HEK293T (cell line): Measurements from ENCODE around the gene UGT1A7.

ENCODE experiments used
- CTCF ChIA-PET: fragments of 350-600 bp; formaldehyde crosslinking; extraction: SDS; loops from one replicate; lab custom pipeline; 2021; ENCODE audit warnings: antibody characterized with exemption, inconsistent platforms; lab: Yijun Ruan, JAX
- POLR2A ChIA-PET: fragments of 350-600 bp; formaldehyde crosslinking; extraction: SDS; loops from one replicate; lab custom pipeline; 2020; ENCODE audit warnings: antibody characterized with exemption, inconsistent platforms; lab: Yijun Ruan, JAX
- DNase-seq: peaks from one replicate; pipeline ENCODE4 v3.0.0; 2012; ENCODE audit warnings: mixed read lengths; ENCODE audit errors: extremely low spot score
- ARNT ChIP-seq: fragments of 450-650 bp; IDR thresholded peaks from 2 replicates; pipeline ENCODE4 v1.6.1; 2017; ENCODE audit warnings: mild to moderate bottlenecking
- BHLHE40 ChIP-seq: fragments of 450-650 bp; IDR thresholded peaks from 2 replicates; pipeline ENCODE4 v1.6.1; 2016; ENCODE audit warnings: mild to moderate bottlenecking, moderate library complexity, borderline replicate concordance
- CTBP1 ChIP-seq: fragments of 450-650 bp; IDR thresholded peaks from 2 replicates; pipeline ENCODE4 v1.6.1; 2016; ENCODE audit warnings: borderline replicate concordance
- ELF4 ChIP-seq: fragments of 450-650 bp; IDR thresholded peaks from 2 replicates; pipeline ENCODE4 v1.6.1; 2017; ENCODE audit warnings: antibody characterized with exemption
- FOXA1 ChIP-seq: fragments of 450-650 bp; IDR thresholded peaks from 2 replicates; pipeline ENCODE4 v1.6.1; 2016; ENCODE audit warnings: mild to moderate bottlenecking
- FOXK2 ChIP-seq: fragments of 450-650 bp; IDR thresholded peaks from 2 replicates; pipeline ENCODE4 v1.6.1; 2016; ENCODE audit warnings: mild to moderate bottlenecking
- FOXM1 ChIP-seq: fragments of 450-650 bp; IDR thresholded peaks from 2 replicates; pipeline ENCODE4 v1.6.1; 2017; ENCODE audit warnings: mild to moderate bottlenecking, borderline replicate concordance
- HDGF ChIP-seq: fragments of 450-650 bp; IDR thresholded peaks from 2 replicates; pipeline ENCODE4 v1.6.1; 2017; ENCODE audit warnings: antibody characterized with exemption, borderline replicate concordance
- L3MBTL2 ChIP-seq: fragments of 450-650 bp; conservative IDR thresholded peaks from 2 replicates; pipeline ENCODE4 v1.6.1; 2016; ENCODE audit warnings: mild to moderate bottlenecking
- LEF1 ChIP-seq: fragments of 450-650 bp; IDR thresholded peaks from 2 replicates; pipeline ENCODE4 v1.6.1; 2017; ENCODE audit warnings: mild to moderate bottlenecking, borderline replicate concordance
- NFRKB ChIP-seq: fragments of 450-650 bp; IDR thresholded peaks from 2 replicates; pipeline ENCODE4 v1.6.1; 2016; ENCODE audit warnings: mild to moderate bottlenecking, moderate library complexity
- SP1 ChIP-seq: fragments of 450-650 bp; IDR thresholded peaks from 2 replicates; pipeline ENCODE4 v1.6.1; 2017
- SUZ12 ChIP-seq: fragments of 450-650 bp; IDR thresholded peaks from 2 replicates; pipeline ENCODE4 v1.6.1; 2016; ENCODE audit warnings: mild to moderate bottlenecking
- TARDBP ChIP-seq: fragments of 450-650 bp; IDR thresholded peaks from 2 replicates; pipeline ENCODE4 v1.6.1; 2016
- ZNF384 ChIP-seq: fragments of 450-650 bp; IDR thresholded peaks from 2 replicates; pipeline ENCODE4 v1.6.1; 2016
- TF ChIP-seq, protein P1 (sequence below): fragments of 450-650 bp; IDR thresholded peaks from 2 replicates; pipeline ENCODE4 v1.6.1; 2016

UGT1A7 gene

DNA sequence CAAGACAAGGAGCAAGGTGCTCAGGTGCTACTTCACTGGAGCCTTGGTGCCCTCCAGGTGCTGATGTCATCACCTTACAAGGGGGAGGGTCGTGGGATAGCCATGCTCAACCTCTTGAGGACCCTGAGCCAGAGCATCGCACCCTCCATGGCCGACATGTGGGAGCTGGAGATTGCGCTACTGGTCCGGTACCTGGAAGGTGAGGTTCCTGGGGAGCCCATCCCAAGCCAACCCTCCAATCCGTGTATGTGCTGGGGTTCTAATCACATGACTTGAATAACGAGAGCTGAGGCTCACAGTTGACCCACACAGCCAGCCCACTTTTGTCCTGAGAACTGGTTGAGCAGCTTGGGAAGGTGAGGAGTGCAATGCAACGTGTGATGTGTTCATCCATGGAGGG lies 122.3 kb downstream of the UGT1A7 start:
- POLR2A ChIA-PET, result no interaction called here
- DNase-seq, result no peak
- CTCF ChIA-PET, result no interaction called here
- TF ChIP-seq SUZ12, result no peak
- no peak for TF ChIP-seq SP1
- no peak for TF ChIP-seq FOXA1
- TF ChIP-seq ARNT, result no peak
- TF ChIP-seq ZNF384, result no peak
- no peak for TF ChIP-seq CTBP1
- no peak for TF ChIP-seq LEF1
- TF ChIP-seq TARDBP, result no peak
- TF ChIP-seq, protein P1, sequence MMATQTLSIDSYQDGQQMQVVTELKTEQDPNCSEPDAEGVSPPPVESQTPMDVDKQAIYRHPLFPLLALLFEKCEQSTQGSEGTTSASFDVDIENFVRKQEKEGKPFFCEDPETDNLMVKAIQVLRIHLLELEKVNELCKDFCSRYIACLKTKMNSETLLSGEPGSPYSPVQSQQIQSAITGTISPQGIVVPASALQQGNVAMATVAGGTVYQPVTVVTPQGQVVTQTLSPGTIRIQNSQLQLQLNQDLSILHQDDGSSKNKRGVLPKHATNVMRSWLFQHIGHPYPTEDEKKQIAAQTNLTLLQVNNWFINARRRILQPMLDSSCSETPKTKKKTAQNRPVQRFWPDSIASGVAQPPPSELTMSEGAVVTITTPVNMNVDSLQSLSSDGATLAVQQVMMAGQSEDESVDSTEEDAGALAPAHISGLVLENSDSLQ, result no peak
- TF ChIP-seq ELF4, result no peak
- no peak for TF ChIP-seq HDGF

DNA sequence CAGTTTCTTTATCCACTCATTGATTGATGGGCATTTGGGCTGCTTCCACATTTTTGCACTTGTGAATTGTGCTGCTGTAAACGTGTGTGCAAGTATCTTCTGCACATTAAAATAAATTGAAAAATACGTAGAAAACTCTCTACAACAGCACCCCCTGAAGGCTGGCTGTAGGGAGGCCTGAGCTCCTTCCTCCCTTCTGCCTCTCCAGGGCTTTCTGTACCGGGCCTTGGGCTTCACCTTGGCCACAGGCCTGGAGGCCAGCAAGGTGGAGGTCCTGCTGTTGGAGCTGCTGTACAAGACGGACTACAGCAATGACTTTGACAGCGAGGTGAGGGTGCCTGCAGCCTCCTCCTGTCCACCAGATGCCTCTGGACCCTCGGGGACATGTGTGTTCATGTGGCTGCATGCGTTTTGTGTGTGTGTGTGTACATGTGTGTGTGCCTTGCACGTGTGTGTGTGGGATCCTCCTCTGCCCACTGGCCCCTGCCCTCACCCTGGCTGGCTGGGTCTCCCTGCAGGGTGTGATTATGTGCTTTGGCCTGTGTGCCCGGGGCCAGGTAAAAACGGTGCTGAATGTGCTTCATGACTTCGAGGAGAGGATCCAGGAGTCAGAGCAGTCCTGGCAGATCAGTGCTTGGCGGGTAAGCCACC lies 125.6 kb downstream of the UGT1A7 start:
- ChIA-PET POLR2A (interaction anchor here (1.1 kb wide), 1 partner anchor 25 kb away, joined by 3 read pairs; no protein-coding TSS in a partner anchor), CTCF (no interaction called here)
- no peak for DNase-seq
- TF ChIP-seq CTBP1 (no peak), SP1 (no peak), FOXA1 (no peak), TARDBP (no peak), BHLHE40 (no peak), FOXM1 (no peak), ARNT (no peak), NFRKB (no peak), LEF1 (no peak)
- TF ChIP-seq, protein P1, result no peak

DNA sequence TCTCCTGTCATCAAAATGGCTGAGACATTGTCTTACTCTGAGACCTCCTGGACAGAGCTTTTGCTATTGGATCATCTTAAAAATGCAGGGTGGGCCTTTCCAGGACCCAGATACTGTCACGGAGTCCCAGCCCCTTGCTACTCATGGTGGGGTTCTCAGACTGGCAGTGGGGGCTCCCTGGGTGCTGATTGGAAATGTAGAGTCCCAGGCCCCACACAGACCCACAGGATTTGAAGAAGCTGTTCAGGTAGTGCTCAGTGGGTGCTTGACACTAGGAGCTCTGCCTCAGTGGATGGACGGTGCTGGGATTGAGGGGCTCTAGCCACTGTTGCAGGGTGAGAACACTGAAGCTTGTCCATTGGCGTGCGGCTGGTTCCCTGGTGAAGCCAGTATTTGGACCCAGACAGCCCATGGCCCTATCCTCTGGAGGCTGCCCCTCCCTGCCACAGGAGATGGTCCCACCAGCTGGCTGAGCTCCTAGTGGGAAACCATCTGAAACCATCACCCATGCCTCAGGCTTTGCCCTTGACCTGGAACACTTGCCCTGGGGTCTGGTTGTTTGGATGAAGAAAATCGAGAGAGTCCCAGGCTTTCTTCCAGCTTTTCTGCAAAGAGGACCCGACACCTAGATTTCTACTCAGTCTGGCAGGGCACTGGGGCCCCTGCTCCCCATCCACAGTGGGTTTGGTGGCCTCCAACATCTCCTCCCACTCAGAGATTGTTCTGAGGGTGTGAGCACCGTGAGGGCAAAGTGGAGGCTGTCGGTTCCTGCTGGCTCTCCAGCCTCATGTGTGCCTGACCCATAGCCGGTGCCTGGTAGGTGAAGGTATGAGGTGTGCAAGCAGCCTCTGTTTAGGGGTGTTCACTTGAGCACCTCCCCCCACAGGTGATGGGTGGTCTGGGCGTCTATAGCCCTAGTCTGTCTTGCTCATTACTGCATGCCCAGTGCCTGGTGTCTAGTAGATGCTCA lies 126.5 kb downstream of the UGT1A7 start:
- CTCF ChIA-PET, result no interaction called here
- DNase-seq, result no peak
- TF ChIP-seq NFRKB (no peak), SUZ12 (no peak), LEF1 (no peak)
- POLR2A ChIA-PET, result interaction anchor here (1.1 kb wide), 1 partner anchor 24 kb away, joined by 3 read pairs; no protein-coding TSS in a partner anchor

DNA sequence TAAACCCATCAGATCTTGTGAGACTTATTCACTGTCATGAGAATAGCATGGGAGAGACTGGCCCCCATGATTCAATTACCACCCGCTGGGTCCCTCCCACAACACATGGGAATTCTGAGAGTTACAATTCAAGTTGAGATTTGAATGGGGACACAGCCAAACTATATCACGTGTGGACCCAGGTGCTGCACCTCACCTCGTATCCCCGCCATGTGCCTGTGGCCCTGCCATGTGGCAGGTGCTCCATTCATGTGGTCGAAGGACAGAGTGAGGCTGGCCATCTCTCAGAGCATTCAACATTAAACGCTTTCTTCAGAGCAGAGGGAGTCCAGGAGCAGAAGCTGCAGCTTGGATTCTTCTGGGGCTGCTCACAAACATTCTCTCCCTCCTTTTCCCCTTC lies 128.7 kb downstream of the UGT1A7 start:
- DNase-seq, result no peak
- ChIA-PET CTCF (no interaction called here), POLR2A (no interaction called here)
- no peak for TF ChIP-seq FOXK2
- TF ChIP-seq L3MBTL2, result peak; percentile 55

DNA sequence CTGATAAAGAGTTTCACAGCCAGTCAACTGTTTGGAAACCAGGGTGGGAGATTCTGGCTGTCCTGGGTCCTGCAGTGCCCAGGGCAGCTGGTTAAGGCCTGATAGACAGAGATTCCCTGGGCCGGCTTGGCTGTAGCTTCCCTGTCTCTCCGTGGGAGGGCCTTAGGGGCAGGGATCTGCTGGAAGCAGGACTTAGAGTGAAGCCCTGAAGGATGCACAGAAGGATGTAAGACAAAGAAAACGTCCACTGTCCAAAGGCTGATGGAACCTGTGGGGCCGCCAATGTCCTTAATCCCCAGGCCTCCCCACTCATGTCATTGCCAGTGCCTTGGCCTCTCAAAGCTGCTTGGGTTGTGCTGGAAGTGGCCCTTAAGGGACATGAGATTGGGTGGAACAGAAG lies 129.4 kb downstream of the UGT1A7 start:
- DNase-seq, result no peak
- ChIA-PET CTCF (no interaction called here), POLR2A (no interaction called here)
- TF ChIP-seq LEF1, result no peak
- no peak for TF ChIP-seq TARDBP
- no peak for TF ChIP-seq ZNF384
- TF ChIP-seq FOXK2, result no peak
- no peak for TF ChIP-seq SUZ12
- TF ChIP-seq BHLHE40, result no peak
- TF ChIP-seq NFRKB, result no peak

DNA sequence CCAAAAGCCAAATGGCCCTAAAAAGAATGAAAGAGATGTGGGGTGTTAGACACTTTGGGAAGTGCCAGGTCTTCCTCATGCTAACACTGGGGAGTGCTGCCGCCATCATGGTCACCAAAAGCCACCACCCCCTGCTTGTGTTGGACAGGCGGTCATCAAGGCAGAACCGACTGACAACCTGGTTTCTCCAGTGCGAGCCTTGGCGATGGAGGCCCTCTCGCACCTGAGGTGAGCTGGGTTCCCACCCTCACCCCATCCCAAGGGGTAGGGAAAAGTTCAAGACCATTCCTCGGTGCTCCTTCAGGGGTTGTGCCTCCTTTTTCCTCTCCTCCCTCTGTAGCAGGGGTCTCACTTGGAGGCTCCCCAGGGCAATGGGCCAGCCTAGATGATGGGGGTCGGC lies 130.0 kb downstream of the UGT1A7 start:
- ChIA-PET CTCF (no interaction called here), POLR2A (no interaction called here)
- no peak for DNase-seq
- TF ChIP-seq HDGF (no peak), NFRKB (no peak), ELF4 (no peak), ZNF384 (no peak), L3MBTL2 (no peak), LEF1 (no peak), TARDBP (no peak), BHLHE40 (no peak), FOXM1 (no peak), CTBP1 (no peak), FOXK2 (no peak), SUZ12 (no peak), ARNT (no peak)
- TF ChIP-seq, protein P1, result no peak
